ENCODE data around the gene SLC17A9.
A peak's percentile ranks its signal among the peaks of the same experiment; 100 is the strongest.

Gene SLC17A9

GRCh38 chr20:62953839-62954703 is 1.6 kb downstream of the SLC17A9 start:
- peaks cover 0 to 24% (median 12%) of the 10 kb centered on the region in 5 donors for H3K36me3 ChIP-seq (ENCODE audit: control insufficient read depth in 5 of 5, insufficient read depth in 5 of 5, low read length in 5 of 5)
- peaks cover 0 to 3% (median 0%) of the 10 kb centered on the region in 5 donors for H3K9me3 ChIP-seq (ENCODE audit: control insufficient read depth in 5 of 5, low read length in 5 of 5)
- H3K4me1 ChIP-seq (ENCODE audit: control insufficient read depth in 5 of 5, insufficient read depth in 5 of 5, low read length in 5 of 5): peaks cover 2 to 37% (median 33%) of the 10 kb centered on the region in 5 donors
- peak overlapping the region in 4 of 5 donors; percentile 8 to 60 (median 37) for H3K9ac ChIP-seq (ENCODE audit: low read length in 5 of 5)
- peak overlapping the region; percentile 29 to 57 (median 45) for H3K4me3 ChIP-seq (ENCODE audit: low read depth in 1 of 5, low read length in 5 of 5)
- H3K27me3 ChIP-seq (ENCODE audit: control insufficient read depth in 5 of 5, insufficient read depth in 4 of 5, low read length in 5 of 5): no peaks in the 10 kb centered on the region
- peak overlapping the region; percentile 65 for H3K27ac ChIP-seq (ENCODE audit: low read depth, low read length)

- Histone ChIP-seq H3K27me3 (ENCODE audit: control insufficient read depth in 5 of 5, insufficient read depth in 4 of 5, low read length in 5 of 5) (peaks cover 0 to 4% (median 0%) of the 10 kb centered on the region in 5 donors), H3K9ac (ENCODE audit: low read length in 5 of 5) (no peak overlapping the region), H3K4me1 (ENCODE audit: control insufficient read depth in 5 of 5, insufficient read depth in 5 of 5, low read length in 5 of 5) (peaks cover 2 to 37% (median 33%) of the 10 kb centered on the region in 5 donors), H3K36me3 (ENCODE audit: control insufficient read depth in 5 of 5, insufficient read depth in 5 of 5, low read length in 5 of 5) (peaks cover 0 to 8% (median 0%) of the 10 kb centered on the region in 5 donors), H3K27ac (ENCODE audit: low read depth, low read length) (no peak overlapping the region), H3K9me3 (ENCODE audit: control insufficient read depth in 5 of 5, low read length in 5 of 5) (no peaks in the 10 kb centered on the region), H3K4me3 (ENCODE audit: low read depth in 1 of 5, low read length in 5 of 5) (no peak overlapping the region)
Measured at GRCh38 chr20:62955519-62956386, 3.2 kb downstream of the SLC17A9 start.

DNA sequence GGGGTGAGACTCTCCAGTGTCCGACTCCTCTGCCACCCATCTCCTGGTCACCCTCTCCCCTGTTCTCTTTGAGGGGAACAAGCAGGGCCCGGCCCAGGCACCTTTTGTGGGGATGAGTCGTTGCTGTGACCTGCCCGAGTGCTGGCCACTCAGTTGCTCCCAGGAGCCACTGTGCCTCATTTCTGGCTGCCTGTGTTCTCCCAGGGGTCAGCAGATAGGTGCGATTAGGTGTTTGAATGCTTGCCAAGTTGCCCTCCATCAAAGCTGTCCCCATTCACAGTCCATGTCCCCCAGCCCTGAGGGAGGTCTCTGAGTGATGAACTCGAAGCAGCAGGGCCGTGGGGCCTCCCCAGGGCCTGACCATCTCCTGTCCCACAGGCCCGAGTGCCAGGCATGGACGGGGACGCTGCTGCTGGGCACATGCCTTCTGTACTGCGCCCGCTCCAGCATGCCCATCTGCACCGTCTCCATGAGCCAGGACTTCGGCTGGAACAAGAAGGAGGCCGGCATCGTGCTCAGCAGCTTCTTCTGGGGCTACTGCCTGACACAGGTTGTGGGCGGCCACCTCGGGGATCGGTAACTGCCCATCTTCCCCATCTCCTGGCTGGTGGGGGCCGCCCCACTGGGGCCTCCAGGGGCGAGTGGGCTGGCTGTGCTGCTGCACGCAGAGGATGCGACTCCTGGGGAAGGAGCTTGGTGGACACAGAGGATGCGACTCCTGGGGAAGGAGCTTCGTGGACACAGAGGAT is 4.1 kb downstream of the SLC17A9 start:
- peaks cover 0 to 4% (median 0%) of the 10 kb centered on the region in 5 donors for H3K27me3 ChIP-seq (ENCODE audit: control insufficient read depth in 5 of 5, insufficient read depth in 4 of 5, low read length in 5 of 5)
- no peak overlapping the region for H3K27ac ChIP-seq (ENCODE audit: low read depth, low read length)
- H3K9ac ChIP-seq (ENCODE audit: low read length in 5 of 5): no peak overlapping the region
- H3K36me3 ChIP-seq (ENCODE audit: control insufficient read depth in 5 of 5, insufficient read depth in 5 of 5, low read length in 5 of 5): peaks cover 0 to 8% (median 0%) of the 10 kb centered on the region in 5 donors
- no peaks in the 10 kb centered on the region for H3K9me3 ChIP-seq (ENCODE audit: control insufficient read depth in 5 of 5, low read length in 5 of 5)
- no peak overlapping the region for H3K4me3 ChIP-seq (ENCODE audit: low read depth in 1 of 5, low read length in 5 of 5)
- H3K4me1 ChIP-seq (ENCODE audit: control insufficient read depth in 5 of 5, insufficient read depth in 5 of 5, low read length in 5 of 5): peaks cover 2 to 37% (median 33%) of the 10 kb centered on the region in 5 donors

DNA sequence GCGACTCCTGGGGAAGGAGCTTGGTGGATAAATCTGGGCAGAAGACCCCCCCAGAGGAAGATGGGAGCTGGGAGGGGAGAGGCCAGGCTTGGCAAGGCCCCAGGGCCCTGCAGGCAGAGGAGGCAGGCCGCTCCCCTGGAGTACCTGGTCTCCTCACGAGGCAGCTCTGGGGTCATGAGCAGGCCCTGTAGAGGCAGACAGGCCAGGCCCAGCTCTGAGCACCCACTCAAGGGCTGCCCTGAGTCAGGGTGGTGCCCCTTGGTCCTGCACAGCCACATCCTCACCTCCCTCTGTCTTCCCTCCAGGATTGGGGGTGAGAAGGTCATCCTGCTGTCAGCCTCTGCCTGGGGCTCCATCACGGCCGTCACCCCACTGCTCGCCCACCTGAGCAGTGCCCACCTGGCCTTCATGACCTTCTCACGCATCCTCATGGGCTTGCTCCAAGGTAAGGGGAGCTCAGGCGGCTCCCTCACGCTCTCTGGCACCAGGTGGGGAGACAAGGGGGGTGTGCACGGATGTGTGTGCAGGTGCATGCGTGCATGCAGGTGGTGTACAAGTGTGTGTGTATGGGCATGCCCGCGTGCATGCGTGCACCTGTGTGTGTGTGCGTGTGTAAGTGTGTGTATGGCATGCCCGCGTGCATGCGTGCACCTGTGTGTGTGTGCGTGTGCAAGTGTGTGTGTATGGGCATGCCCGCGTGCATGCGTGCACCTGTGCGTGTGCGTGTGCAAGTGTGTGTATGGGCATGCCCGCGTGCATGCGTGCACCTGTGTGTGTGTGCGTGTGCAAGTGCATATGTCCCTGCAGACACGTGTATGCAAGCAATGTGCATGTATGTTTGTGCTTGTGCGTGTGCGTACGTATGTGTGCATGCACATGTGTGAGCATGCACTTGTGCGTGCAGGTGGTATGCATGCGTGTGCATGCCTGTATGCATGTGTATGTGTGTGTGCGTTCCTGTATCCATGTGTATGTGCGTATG is 4.9 kb downstream of the SLC17A9 start:
- no peaks in the 10 kb centered on the region for H3K9me3 ChIP-seq (ENCODE audit: control insufficient read depth in 5 of 5, low read length in 5 of 5)
- peaks cover 0 to 8% (median 0%) of the 10 kb centered on the region in 5 donors for H3K36me3 ChIP-seq (ENCODE audit: control insufficient read depth in 5 of 5, insufficient read depth in 5 of 5, low read length in 5 of 5)
- peaks cover 2 to 32% (median 28%) of the 10 kb centered on the region in 5 donors for H3K4me1 ChIP-seq (ENCODE audit: control insufficient read depth in 5 of 5, insufficient read depth in 5 of 5, low read length in 5 of 5)

GRCh38 chr20:62958388-62959100 is 6.0 kb downstream of the SLC17A9 start:
- Histone ChIP-seq H3K27ac (ENCODE audit: low read depth, low read length) (no peak overlapping the region), H3K36me3 (ENCODE audit: control insufficient read depth in 5 of 5, insufficient read depth in 5 of 5, low read length in 5 of 5) (peaks cover 0 to 9% (median 0%) of the 10 kb centered on the region in 5 donors), H3K4me3 (ENCODE audit: low read depth in 1 of 5, low read length in 5 of 5) (no peak overlapping the region), H3K9me3 (ENCODE audit: control insufficient read depth in 5 of 5, low read length in 5 of 5) (no peaks in the 10 kb centered on the region), H3K27me3 (ENCODE audit: control insufficient read depth in 5 of 5, insufficient read depth in 4 of 5, low read length in 5 of 5) (peaks cover 0 to 4% (median 0%) of the 10 kb centered on the region in 5 donors), H3K9ac (ENCODE audit: low read length in 5 of 5) (no peak overlapping the region), H3K4me1 (ENCODE audit: control insufficient read depth in 5 of 5, insufficient read depth in 5 of 5, low read length in 5 of 5) (peaks cover 1 to 21% (median 19%) of the 10 kb centered on the region in 5 donors)

More for the DNA sequence above, 4.9 kb downstream of the SLC17A9 start:
- no peak overlapping the region for H3K27ac ChIP-seq (ENCODE audit: low read depth, low read length)
- H3K9ac ChIP-seq (ENCODE audit: low read length in 5 of 5): no peak overlapping the region
- H3K27me3 ChIP-seq (ENCODE audit: control insufficient read depth in 5 of 5, insufficient read depth in 4 of 5, low read length in 5 of 5): peaks cover 0 to 4% (median 0%) of the 10 kb centered on the region in 5 donors
- no peak overlapping the region for H3K4me3 ChIP-seq (ENCODE audit: low read depth in 1 of 5, low read length in 5 of 5)

- Histone ChIP-seq H3K27ac (ENCODE audit: low read depth, low read length) (no peak overlapping the region), H3K9me3 (ENCODE audit: control insufficient read depth in 5 of 5, low read length in 5 of 5) (no peaks in the 10 kb centered on the region), H3K9ac (ENCODE audit: low read length in 5 of 5) (no peak overlapping the region), H3K4me1 (ENCODE audit: control insufficient read depth in 5 of 5, insufficient read depth in 5 of 5, low read length in 5 of 5) (peaks cover 0 to 15% (median 11%) of the 10 kb centered on the region in 5 donors), H3K4me3 (ENCODE audit: low read depth in 1 of 5, low read length in 5 of 5) (no peak overlapping the region), H3K36me3 (ENCODE audit: control insufficient read depth in 5 of 5, insufficient read depth in 5 of 5, low read length in 5 of 5) (peaks cover 0 to 11% (median 0%) of the 10 kb centered on the region in 5 donors), H3K27me3 (ENCODE audit: control insufficient read depth in 5 of 5, insufficient read depth in 4 of 5, low read length in 5 of 5) (peaks cover 0 to 4% (median 0%) of the 10 kb centered on the region in 5 donors)
Measured at GRCh38 chr20:62959101-62959971, 6.8 kb downstream of the SLC17A9 start.

DNA sequence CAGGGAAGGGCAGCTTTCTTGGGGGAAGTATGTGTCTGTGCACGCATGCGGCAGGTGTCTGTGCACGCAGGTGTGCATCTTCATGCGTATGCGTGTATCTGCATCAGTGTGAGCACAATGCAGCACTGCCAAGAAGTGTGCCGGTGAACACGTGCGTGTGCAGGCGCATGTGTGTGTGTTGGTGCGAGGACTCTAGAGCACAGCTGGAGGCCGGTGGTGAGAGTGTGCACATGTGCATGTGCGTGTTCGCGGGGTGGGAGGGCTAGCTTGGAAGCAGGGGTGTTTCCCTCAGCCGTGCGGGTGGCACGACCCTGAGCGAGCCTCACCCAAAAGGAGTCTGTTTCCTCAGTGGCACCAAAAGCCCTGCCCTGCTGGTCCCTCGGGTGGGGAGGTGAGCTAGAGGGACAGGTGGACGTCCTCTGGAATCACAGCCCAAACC is 7.5 kb downstream of the SLC17A9 start:
- no peak overlapping the region for H3K4me3 ChIP-seq (ENCODE audit: low read depth in 1 of 5, low read length in 5 of 5)
- H3K27me3 ChIP-seq (ENCODE audit: control insufficient read depth in 5 of 5, insufficient read depth in 4 of 5, low read length in 5 of 5): peaks cover 0 to 6% (median 1%) of the 10 kb centered on the region in 5 donors
- no peaks in the 10 kb centered on the region for H3K9me3 ChIP-seq (ENCODE audit: control insufficient read depth in 5 of 5, low read length in 5 of 5)
- H3K4me1 ChIP-seq (ENCODE audit: control insufficient read depth in 5 of 5, insufficient read depth in 5 of 5, low read length in 5 of 5): peaks cover 0 to 9% (median 6%) of the 10 kb centered on the region in 5 donors
- no peak overlapping the region for H3K9ac ChIP-seq (ENCODE audit: low read length in 5 of 5)
- H3K27ac ChIP-seq (ENCODE audit: low read depth, low read length): no peak overlapping the region
- H3K36me3 ChIP-seq (ENCODE audit: control insufficient read depth in 5 of 5, insufficient read depth in 5 of 5, low read length in 5 of 5): peaks cover 0 to 11% (median 0%) of the 10 kb centered on the region in 5 donors
